ENCODE results near the gene ALKBH3.

Gene ALKBH3

DNA sequence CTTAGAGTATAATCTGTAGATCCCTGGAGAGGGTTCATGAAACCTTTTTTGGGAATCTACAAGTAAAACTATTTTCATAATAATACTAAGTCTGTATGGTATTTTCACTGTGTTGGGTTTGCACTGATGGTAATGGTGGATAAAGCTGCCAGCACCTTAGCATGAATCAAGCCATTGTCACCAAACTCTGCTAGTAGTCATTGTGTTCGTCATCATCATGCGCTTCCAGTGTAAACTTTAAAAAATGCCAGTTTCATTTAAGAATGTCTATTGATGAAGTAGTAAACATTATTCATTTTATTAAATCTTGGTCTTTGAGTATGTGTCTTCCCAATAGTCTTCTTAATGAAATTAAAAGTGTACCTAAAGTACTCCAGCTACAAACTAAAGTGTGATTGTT, 15.0 kb downstream of the ALKBH3 start:
- no peak for DNase-seq (ENCODE audit: low read depth)

DNA sequence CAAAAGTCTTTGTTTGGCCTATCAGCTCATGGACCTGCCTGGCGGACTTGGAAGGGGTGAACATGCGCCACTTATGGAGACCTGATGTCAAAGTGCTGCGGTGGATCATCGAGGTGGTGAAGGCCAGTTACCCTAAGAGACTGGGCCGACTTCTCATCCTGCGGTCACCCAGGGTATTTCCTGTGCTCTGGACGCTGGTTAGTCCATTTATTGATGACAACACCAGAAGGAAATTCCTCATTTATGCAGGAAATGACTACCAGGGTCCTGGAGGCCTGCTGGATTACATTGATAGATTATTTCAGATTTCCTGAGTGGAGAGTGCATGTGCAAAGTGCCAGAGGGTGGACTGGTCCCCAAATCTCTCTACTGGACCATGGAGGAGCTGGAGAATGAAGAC, 17.9 kb downstream of the ALKBH3 start:
- DNase-seq (ENCODE audit: low read depth): no peak

GRCh38 chr11:43899094-43899493, 18.5 kb downstream of the ALKBH3 start:
- DNase-seq (ENCODE audit: low read depth): no peak

- no peak for DNase-seq (ENCODE audit: low read depth)
Observed at GRCh38 chr11:43901551-43901950, 20.9 kb downstream of the ALKBH3 start.

- no peak for DNase-seq (ENCODE audit: low read depth)
Observed at GRCh38 chr11:43903078-43903477, 22.4 kb downstream of the ALKBH3 start.

DNA sequence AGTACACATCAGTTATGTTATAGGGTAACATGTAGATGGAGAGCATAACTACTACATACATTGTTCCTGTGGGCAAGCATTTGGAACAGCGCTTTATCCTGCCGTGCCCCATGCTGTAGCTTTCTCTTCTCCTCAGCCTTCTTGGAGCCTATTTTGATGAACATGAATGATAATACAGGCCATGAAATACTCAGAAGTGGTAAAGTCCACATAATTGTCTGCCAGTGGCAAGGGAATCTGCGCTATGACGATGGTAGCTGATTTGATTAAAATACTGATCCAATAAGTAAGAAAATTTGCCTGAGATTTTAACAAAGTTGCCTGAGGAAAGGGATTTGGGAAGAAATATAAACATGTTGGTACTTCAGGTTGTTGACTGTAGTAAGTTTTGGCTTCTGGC, 23.3 kb downstream of the ALKBH3 start:
- no peak for DNase-seq (ENCODE audit: low read depth)

DNA sequence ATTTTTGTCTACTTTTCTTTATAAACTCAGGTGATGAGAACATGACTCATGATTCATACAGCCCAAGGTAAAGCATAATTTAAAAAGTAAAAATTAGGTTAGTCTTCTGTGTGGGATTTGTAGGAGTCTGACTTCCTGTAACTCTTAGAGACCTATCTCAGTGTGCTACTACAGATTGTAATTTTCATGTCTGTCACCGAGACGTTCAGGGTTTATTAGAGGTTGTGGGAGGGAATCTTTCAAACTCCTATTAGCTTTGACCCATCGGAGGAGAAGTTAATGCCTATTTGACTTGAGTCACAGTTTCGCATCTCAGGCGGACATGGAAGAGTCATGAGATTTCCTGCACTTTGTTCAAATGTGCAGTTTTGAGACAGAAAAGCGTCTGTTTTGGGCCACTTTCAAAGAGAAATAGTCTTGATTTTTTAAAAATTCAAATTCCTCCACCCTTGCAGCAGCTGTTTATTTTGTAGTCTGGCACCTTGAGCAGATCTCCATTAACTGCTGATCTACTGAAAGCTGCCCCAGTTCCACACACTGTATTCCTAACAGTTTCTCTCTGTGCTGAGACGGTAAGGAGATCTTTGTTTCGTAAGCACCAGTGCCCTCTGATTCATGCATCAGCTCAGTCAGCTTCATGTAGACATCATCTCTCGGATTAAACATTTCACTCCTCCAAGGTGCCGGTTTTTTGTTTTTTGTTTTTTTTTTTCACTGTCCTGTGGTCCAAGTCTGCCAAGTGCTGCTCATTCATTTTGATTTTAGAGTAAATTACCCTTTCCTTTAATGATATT, 24.3 kb downstream of the ALKBH3 start:
- DNase-seq (ENCODE audit: low read depth): no peak

- no peak for DNase-seq (ENCODE audit: low read depth)
Observed at GRCh38 chr11:43905813-43906241, 25.2 kb downstream of the ALKBH3 start.

DNA sequence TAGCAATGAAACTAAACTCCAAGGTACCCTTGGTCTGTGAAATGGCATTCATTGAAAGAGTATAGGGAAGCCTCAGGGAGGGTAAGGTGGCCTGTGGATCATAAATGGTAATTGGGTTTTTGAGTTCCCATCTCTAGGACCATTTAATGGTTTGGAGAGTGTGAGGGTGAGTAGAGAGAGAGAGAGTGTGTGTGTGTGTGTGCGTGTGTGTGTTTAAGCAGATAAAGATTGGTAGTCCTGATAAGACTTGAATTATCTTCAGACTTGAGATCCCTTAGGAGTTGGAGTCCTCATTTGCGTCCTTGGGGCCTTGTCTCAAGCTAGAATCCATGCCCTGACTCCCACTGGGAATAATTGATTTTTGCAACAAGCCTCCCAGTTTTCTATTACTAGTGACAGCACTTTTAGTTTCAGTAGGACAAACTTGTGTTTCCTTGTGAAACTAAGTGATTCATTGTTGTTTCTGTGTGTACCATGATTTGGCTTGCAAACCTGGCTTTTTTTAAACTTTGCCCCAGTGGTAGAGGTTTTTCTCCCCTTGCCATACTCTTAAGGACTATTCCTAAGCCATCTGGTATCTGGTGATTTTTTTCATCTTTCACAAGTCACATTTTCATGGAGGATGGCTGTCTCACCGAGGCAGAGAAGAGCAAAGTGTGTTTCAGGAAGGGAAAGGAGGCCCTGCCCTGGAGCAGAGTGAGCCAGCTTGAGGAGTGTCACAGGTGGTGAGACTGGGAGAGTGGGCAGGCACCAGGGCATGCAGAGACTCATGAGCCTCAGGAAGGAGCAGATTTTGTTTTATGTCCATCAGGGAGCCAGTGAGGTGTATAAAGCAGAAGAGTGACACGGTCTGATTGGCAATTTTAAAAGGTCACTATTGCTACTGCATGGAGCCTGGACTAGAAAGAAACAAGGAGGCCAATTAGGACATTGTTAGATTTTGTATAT, 26.7 kb downstream of the ALKBH3 start:
- no peak for DNase-seq (ENCODE audit: low read depth)

- no peak for DNase-seq (ENCODE audit: low read depth)
Observed at GRCh38 chr11:43908191-43908590, 27.6 kb downstream of the ALKBH3 start.

DNA sequence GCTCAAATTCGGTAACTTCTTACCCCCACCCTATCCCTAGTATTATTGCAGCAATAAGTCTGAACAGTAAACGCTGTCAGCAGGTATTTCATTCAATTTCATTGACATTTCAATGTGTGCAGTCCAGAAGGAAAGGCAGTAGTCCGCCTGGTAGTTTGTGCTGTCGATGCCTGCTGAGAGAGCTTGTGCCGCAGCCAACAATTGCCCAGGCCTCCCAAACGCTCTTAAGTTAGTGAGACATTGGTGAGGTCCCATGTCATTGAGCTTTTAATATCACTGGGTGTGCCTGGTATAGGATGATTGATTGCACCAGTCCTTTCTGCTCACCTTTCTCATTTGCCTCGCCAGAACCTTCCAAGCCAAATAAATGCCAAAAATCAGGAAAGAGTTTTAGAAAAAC, 28.1 kb downstream of the ALKBH3 start:
- no peak for DNase-seq (ENCODE audit: low read depth)

- DNase-seq (ENCODE audit: low read depth): no peak
Observed at GRCh38 chr11:43913829-43914380, 33.3 kb downstream of the ALKBH3 start.

- no peak for DNase-seq (ENCODE audit: low read depth)
Observed at GRCh38 chr11:43914466-43914865, 33.8 kb downstream of the ALKBH3 start.

- DNase-seq (ENCODE audit: low read depth): no peak
Observed at GRCh38 chr11:43916621-43917020, 36.0 kb downstream of the ALKBH3 start.

GRCh38 chr11:43917851-43918250, 37.2 kb downstream of the ALKBH3 start:
- DNase-seq (ENCODE audit: low read depth): no peak

DNA sequence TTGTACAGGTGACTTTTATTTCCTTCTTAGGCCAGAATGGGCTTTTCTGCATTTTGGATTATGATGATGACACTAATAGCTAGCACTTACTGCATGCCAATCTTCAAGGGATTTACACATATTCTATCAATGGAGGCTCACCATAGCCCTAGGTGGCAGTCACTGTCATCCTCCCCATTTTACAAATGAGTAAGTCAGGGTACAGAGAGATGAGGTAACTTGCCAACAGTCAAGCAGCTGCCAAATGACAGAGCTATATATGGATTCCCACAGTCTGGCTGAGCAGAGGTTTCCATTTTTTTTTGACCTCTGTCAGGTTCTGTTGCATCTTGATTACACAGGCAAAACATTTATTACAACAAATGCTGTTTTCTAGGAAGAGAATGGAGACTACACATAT, 38.0 kb downstream of the ALKBH3 start:
- DNase-seq (ENCODE audit: low read depth): no peak

DNA sequence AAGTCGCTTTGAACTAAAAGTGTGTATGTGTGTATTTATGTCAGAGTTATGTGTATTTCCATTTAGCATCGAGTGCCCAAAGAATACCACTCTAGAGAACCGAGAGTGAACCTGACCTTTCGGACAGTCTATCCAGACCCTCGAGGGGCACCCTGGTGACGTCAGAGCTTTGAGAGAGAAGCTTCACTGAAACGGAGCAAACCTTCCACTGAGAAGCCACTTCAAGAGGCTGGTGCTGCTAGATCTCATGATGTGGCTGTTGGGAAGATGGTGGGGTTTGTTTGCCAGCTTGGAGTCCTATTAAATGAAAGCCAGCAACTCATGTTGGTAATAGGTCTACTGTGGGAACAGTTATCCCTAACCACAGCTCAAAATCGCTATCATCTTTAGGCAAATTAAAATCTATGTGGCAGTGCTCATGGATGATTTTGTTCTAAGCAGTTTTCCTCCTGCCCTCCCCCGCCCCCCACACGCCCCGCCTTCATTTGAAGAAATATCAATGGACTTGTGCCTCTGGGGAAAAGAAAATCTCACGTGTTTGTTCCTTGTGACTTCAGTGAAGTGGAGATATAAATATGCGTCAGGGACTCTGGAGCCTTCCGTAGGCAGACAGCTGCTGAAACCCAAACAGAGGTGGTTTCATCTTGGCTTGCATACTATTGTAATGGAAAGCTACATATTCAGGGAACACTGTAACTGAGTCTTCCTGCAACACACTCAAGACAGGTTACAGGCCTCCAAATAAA, 39.4 kb downstream of the ALKBH3 start:
- DNase-seq (ENCODE audit: low read depth): no peak

GRCh38 chr11:43920598-43921419, 40.2 kb downstream of the ALKBH3 start:
- peak; percentile 100 for DNase-seq (ENCODE audit: low read depth)

DNA sequence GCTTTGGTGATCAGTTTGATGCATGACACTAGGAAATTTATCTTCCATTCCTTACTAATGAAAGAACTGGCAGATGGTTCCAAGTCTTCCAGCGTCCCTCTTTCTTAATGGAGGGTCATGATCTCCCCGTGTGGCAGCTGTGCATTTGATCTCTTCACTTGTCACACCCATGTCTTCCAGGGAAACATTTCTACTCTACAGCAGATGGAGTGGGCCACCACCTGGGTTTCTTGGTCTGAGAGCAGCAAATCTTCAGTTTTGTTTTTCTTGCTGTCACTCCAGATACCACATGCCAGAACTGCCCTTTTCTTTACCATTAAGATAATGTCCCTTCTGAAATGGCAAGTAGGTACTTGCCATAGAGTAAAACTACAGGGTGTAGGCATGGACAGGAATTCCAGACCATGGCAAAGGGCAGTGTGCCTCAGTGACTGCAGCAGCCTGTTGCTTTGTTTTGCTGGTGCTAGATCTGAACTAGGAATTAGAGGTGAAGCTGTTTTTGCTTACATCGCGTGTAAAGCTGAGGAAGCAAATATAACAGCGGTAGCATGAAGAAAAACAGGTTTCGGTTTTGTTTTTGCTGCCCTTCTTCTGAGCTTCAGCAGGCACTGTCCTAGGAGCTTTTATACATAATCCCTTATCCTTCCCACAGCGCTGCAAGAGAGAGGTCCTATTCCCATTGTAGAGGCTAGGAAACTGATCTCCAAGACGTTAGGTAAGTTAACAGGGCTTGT, 41.1 kb downstream of the ALKBH3 start:
- DNase-seq (ENCODE audit: low read depth): no peak

- DNase-seq (ENCODE audit: low read depth): no peak
Observed at GRCh38 chr11:43922295-43922648, 41.6 kb downstream of the ALKBH3 start.

All from HS-5 (cell line).